Stimulated activated CD8-positive, alpha-beta memory T cell treated with anti-CD3 and anti-CD28 coated beads, Interleukin-15, amount 100 ng/mL, for 24 hours (primary cell): ENCODE data around the gene STX2.
"Not testable (repeated sequence)": the region's sequence is repeated elsewhere in the genome, so short reads cannot be mapped to it uniquely, and the experiment has no call there.

Source experiments
- DNase-seq: peaks from one replicate; pipeline ENCODE4 v3.0.0-alpha.2; 2020; ENCODE audit warnings: low read depth

The STX2 gene

GRCh38 chr12:130870442-130871285 lies 31.6 kb upstream of the STX2 start:
- DNase-seq = peak; percentile 35

GRCh38 chr12:130868412-130868811 lies 29.4 kb upstream of the STX2 start:
- DNase-seq = no peak

GRCh38 chr12:130863298-130863697 lies 24.2 kb upstream of the STX2 start:
- no peak for DNase-seq

GRCh38 chr12:130862771-130863170 lies 23.7 kb upstream of the STX2 start:
- not testable (repeated sequence) for DNase-seq

DNA sequence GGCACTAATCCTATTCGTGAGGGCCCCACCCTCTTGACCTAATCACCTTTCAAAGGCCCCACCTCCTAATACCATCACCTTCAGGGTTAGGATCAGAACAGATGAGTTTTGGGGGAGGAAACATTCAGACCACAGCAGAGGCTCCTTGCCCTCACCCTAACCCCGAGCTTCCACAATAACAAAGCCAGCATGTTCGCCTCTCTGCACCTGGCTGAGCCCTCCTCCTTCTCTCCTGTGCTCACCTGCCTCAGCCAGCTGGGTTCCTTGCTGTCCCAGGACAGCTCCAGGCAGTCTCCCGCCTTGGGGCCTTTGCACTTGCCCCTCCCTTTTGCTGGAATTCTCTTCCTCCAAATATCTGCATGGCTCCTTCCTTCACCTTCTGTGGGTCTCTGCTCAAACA lies 23.1 kb upstream of the STX2 start:
- no peak for DNase-seq

DNA sequence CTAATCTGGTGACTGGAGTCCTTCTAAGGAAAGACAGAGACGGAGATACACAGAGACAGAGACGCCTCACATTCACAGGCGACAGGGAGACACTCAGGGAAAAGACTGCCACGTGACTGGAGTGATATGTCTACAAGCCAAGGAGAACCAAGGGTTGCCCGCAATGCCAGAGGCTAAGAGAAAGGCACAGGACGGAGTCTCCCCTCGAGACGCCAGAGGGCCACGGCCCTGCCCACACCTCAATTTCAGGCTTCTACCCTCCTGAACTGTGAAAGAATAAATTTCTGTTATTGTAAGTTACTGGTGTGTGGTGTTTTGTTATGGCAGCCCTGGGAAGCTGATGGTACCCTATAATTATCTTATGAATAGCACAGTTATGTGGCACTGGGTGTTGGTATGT lies 21.3 kb upstream of the STX2 start:
- no peak for DNase-seq

DNA sequence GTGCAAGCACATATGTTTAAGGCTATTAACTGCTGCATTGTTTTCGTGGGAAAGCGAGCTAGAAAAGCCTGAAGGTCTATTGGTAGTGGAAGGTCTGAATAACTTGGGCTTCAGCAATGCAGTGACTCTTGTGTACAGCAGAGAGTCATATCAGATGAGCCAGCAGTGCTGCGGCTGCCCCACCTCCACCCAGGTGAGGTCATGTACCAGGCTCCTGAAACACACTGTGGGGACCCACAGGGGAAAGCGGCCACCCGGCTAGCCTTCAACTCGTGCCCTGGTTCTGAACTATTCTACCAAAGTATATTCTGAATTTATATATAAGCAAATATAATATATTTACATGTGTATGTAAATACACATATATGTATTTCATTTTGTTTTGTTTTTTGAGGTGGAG lies 20.1 kb upstream of the STX2 start:
- no peak for DNase-seq

- DNase-seq = no peak
Observed at GRCh38 chr12:130858084-130858483, 19.0 kb upstream of the STX2 start.

DNA sequence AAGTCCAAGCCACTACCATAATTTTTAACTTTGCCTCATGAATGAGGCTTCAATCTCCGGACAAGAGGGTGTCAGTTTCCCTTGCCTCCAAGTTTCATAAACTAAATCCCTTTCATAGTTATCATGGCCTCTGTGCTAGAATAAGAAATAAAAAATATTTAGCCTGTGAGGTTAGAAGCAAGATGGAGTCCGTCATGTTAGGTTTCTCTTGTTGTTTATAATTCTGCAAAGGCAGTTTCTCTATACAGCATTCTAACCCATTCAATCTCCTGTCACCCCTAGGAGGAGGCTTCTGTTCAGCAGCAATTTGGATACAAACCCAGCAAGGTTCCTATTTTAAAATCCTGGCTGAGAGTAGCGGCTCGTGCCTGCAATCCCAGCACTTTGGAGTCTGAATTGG lies 17.0 kb upstream of the STX2 start:
- no peak for DNase-seq

DNA sequence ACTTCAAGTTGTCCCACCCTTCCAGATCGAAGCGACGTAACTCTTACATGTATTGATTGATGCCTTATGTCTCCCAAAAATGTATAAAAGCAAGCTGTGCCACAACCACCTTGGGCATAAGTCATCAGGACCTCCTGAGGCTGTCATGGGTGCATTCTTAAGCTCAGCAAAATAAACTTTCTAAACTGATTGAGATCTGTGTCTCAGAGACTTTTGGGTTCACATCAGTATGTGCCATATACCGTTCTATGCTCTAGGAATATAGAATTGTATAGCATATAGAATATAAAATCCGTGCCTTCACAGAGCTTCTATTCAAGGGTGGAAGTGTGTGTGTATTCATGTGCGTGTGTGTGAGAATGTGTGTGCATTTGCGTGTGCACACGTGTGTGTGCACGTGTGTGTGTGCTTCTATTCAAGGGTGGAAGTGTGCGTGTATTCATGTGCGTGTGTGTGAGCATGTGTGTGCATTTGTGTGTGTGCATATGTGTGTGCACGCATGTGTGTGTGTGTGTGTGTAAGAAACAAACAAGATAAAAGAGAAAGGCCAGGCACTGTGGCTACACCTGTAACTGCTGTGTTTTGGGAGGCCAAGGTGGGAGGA lies 11.5 kb upstream of the STX2 start:
- DNase-seq = no peak

DNA sequence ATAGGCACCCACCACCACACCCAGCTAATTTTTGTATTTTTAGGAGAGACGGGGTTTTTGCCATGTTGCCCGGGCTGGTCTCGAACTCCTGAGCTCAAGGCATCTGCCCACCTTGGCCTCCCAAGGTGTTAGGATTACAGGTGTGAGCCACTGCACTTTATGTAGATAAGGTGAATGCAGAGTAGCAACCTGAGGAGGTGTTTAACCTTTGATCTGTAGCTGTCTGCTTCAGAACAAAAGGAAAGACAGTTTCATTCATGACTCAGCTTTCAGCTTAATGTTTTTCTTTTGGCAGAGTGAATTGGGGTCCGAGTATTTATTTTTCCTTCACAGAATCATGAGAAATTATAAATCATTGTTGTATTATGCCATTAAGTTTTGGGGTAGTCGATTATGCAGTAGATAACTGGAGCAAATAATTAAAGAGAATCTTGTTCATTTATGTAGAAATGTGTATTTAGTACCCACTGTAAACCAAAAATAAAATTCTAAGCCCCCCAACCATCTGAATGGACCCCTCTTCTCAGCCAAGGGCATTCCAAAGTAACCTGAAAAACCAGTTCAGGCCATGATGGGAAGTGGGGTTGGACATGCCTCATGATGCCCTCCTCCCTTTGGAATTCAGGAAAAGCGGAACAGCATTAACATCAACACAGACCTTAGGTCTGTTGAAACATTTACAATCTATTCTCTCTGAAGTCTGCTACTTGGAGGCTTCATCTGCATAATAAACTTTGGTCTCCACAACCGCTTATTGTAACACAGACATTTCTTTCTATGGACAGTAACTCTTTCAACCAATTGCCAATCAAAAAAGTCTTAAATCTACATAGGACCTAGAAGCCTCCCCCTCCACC lies 10.7 kb upstream of the STX2 start:
- DNase-seq = no peak

DNA sequence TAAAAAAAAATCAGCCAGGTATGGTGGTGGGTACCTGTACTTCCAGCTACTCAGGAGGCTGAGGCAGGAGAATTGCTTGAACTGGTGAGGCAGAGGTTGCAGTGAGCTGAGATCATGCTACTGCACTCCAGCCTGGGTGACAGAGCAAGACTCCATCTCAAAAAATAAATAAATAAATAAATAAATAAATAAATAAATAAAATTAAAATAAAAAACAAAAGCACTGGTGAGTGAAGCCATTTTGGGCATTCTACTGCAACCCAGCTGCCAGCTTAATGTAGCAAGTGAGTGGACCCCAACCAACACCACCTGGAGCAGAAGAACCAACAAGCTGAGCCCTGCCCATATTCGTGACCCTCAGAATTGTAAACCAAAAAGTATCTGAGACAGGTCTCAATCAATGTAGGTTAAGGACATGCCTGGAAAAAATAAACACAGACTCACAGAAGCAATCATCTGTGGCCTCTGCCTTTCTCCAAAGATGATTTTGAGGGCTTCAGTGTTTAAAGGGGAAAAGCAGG lies 9.8 kb upstream of the STX2 start:
- DNase-seq = not testable (repeated sequence)

DNA sequence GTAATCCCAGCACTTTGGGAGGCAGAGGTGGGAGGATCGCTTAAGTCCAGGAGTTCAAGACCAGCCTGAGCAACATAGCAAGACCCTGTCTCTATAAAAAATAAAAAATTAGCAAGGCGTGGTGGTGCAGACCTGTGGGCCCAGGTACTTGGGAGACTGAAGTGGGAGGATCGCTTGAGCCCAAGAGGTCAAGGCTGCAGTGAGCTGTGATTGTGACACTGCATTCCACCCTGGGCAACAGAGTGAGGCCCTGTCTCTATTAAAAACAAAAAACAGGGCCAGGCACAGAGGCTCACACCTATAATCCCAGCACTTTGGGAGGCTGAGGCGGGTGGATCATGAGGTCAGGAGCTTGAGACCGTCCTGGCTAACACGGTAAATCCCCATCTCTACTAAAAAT lies 9.1 kb upstream of the STX2 start:
- DNase-seq = not testable (repeated sequence)

- DNase-seq = no peak
Observed at GRCh38 chr12:130847112-130847511, 8.1 kb upstream of the STX2 start.

DNA sequence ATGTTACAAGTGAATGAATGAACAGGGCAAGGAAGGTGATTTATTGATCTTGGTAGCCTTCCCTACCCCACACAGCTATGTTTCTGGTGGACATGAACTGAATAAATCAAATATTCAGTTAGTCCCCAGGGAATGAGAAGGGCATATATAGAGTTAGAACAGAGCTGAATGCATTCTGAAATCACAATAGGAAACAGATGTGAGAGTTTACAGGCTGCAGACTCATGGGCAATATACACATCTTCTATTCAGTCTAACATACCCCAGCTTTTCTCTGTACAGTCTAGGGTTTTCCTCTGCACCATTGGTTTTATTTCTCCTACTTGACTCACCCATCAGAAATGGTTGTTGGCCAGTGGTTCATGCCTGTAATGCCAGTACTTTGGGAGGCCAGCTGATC lies 7.3 kb upstream of the STX2 start:
- DNase-seq = no peak

DNA sequence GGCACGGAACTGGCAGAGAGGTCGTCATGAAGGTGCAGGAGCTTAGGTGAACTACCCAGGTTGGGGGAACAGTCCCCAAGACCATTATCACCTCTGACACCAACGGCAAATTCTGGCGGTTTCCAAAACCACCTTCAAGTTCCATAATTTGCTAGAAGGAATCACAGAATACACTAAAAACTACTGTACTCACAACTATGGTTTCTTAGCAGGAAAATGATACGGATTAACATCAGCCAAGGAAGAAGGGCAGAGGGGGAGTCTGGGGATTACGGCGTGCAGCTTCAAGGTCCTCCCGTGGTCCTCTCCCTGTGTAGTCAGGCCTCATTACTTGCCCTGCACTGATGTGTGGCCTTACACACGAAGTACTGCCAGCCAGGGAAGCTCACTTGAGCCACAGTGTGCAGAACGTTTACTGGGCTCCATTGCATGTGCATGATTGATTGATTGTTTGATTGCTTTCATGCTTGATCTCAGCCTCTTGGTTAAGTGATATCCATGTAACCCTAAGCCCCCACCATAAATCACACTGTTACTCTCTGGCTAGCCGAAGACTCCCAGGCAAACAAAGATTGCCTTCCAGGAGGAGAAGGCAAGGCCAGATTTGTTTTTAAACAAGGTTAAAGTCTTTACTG lies 837 bp upstream of the STX2 start:
- DNase-seq = no peak

GRCh38 chr12:130838284-130838950 lies 633 bp downstream of the STX2 start:
- DNase-seq = no peak

DNA sequence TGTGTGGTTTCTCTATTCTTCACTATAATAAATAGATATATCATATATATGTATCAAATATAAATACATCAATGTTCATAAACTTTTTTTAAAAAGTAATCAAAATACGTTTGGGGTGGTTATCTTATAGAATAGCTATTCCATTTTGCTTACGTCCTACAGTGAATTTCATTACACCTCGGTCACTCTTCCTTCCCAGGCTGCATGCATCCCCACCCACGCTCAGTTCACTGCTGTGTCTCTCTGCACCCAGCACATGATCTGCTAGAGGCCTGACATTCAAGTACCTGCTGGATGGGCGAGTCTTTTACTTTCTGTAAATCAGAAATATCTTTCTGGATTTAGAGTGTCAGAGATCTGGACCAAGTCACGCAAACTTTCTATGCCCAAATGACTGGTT lies 3.6 kb downstream of the STX2 start:
- no peak for DNase-seq

GRCh38 chr12:130835011-130835410 lies 4.0 kb downstream of the STX2 start:
- no peak for DNase-seq

- no peak for DNase-seq
Observed at GRCh38 chr12:130832561-130833209, 6.4 kb downstream of the STX2 start.

DNA sequence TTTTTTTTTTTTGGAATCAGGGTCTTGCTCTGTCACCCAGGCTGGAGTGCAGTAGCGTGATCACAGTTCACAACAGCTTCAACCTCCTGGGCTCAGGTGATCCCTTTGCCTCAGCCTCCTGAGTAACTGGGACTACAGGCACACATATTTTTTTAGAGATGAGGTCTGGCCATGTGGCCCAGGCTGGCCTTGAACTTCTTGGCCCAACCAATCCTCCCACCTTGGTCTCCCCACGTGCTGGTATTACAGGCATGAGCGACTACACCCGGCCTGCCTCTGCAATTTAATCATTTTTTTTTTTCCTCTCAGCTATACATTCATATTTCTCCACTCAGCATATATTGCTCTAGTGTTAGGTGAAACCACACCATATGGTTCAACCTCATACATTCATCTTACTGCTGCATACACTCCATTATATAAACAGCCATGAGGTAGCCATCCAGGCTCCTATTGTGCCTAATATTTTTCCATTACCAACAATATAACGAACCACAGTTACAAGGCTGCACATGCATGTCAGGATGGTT lies 7.1 kb downstream of the STX2 start:
- DNase-seq = no peak
